ENCODE measurements around the gene SSH2.

DNA sequence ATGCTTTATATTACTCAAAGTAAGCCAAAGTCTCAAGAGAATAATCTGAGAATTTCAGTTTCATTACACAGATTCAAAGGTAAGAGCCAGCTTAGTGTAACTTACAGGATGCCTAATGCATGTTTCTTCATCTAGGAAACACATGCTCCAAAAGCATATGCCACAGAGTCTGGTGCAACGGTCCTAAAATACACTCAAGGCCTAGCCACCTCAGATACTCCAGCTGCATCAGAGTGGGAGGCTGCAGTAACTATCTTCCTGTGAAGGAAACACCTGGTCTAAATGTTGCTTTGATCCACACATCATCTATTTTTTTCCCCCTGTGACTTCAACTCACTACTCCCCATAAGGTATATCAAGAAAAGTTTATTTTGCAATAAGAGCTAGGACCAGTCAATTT, 255.7 kb downstream of the SSH2 start:
- TF ChIP-seq, protein P1, sequence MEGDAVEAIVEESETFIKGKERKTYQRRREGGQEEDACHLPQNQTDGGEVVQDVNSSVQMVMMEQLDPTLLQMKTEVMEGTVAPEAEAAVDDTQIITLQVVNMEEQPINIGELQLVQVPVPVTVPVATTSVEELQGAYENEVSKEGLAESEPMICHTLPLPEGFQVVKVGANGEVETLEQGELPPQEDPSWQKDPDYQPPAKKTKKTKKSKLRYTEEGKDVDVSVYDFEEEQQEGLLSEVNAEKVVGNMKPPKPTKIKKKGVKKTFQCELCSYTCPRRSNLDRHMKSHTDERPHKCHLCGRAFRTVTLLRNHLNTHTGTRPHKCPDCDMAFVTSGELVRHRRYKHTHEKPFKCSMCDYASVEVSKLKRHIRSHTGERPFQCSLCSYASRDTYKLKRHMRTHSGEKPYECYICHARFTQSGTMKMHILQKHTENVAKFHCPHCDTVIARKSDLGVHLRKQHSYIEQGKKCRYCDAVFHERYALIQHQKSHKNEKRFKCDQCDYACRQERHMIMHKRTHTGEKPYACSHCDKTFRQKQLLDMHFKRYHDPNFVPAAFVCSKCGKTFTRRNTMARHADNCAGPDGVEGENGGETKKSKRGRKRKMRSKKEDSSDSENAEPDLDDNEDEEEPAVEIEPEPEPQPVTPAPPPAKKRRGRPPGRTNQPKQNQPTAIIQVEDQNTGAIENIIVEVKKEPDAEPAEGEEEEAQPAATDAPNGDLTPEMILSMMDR (IDR thresholded peaks at IDR 0.05 in 4 of 5, conservative IDR thresholded peaks at IDR 0.05 in 1 of 5) = no peak
- peak; percentile 58 to 79 for TF ChIP-seq POLR2A (IDR thresholded peaks at IDR 0.05)
